Neuronal stem cell (in vitro differentiated cells): ENCODE data around the gene ATCAY.
A peak's percentile ranks its signal among the peaks of the same experiment; 100 is the strongest.

ENCODE experiments used
- DNase-seq: peaks from one replicate; pipeline ENCODE4 v3.0.0-alpha.2; 2013; ENCODE audit warnings: low spot score
- H2AFZ ChIP-seq: one replicate; pipeline ENCODE4 v1.6.1; 2013; ENCODE audit warnings: mild to moderate bottlenecking, low read length, inconsistent platforms
- H2AK5ac ChIP-seq: 2 replicates; pipeline ENCODE4 v1.6.1; 2013; ENCODE audit warnings: low read depth, mild to moderate bottlenecking, inconsistent platforms, low read length, moderate library complexity, mixed read lengths
- H2BK120ac ChIP-seq: 2 replicates; pipeline ENCODE4 v1.6.1; 2013; ENCODE audit warnings: low read depth, mild to moderate bottlenecking, inconsistent platforms, low read length, moderate library complexity, mixed read lengths
- H2BK12ac ChIP-seq: one replicate; pipeline ENCODE4 v1.6.1; 2013; ENCODE audit warnings: low read length, inconsistent platforms
- H2BK15ac ChIP-seq: 2 replicates; pipeline ENCODE4 v1.6.1; 2013; ENCODE audit warnings: mild to moderate bottlenecking, low read length, inconsistent platforms, mixed read lengths
- H2BK5ac ChIP-seq: one replicate; pipeline ENCODE4 v1.6.1; 2013; ENCODE audit warnings: inconsistent platforms, mild to moderate bottlenecking, low read length, moderate library complexity
- H3K14ac ChIP-seq: one replicate; pipeline ENCODE4 v1.6.1; 2013; ENCODE audit warnings: low read length, inconsistent platforms
- H3K18ac ChIP-seq: 2 replicates; pipeline ENCODE4 v1.6.1; 2013; ENCODE audit warnings: low read length, inconsistent platforms
- H3K23ac ChIP-seq: 2 replicates; pipeline ENCODE4 v1.6.1; 2013; ENCODE audit warnings: low read depth, mild to moderate bottlenecking, mixed read lengths, low read length, inconsistent platforms; ENCODE audit not compliant: poor library complexity
- H3K27ac ChIP-seq: replicated peaks from 3 replicates; pipeline ENCODE4 v1.5.1; 2013; ENCODE audit warnings: low read length, inconsistent platforms
- H3K27me3 ChIP-seq, 3 experiments: 2 replicates each; pipeline ENCODE4 v1.6.1; 2013; ENCODE audit warnings: low read length in 3 of 3, mild to moderate bottlenecking in 2 of 3, inconsistent platforms in 1 of 3, low read depth in 1 of 3, mixed read lengths in 1 of 3, moderate library complexity in 1 of 3; ENCODE audit not compliant: control insufficient read depth in 3 of 3, insufficient read depth in 3 of 3
- H3K36me3 ChIP-seq, 2 donors: replicated peaks in 1 of 2; 2 replicates each; pipeline ENCODE4 v1.6.1; 2013; ENCODE audit warnings: low read length in 2 of 2; ENCODE audit not compliant: control insufficient read depth in 2 of 2, insufficient read depth in 2 of 2
- H3K4ac ChIP-seq: 2 replicates; pipeline ENCODE4 v1.6.1; 2013; ENCODE audit warnings: inconsistent platforms, mild to moderate bottlenecking, low read length, moderate library complexity
- H3K4me1 ChIP-seq, 2 donors: 1 replicate in 1 of 2; 2 replicates in 1 of 2; pipeline ENCODE4 v1.6.1; 2013; ENCODE audit warnings: low read length in 2 of 2, low read depth in 1 of 2; ENCODE audit not compliant: control insufficient read depth in 2 of 2, insufficient read depth in 1 of 2
- H3K4me2 ChIP-seq: one replicate; pipeline ENCODE4 v1.6.1; 2013; ENCODE audit warnings: mild to moderate bottlenecking, low read length, inconsistent platforms; ENCODE audit not compliant: insufficient read depth, poor library complexity, severe bottlenecking
- H3K4me3 ChIP-seq, 2 donors: 2 replicates each; pipeline ENCODE4 v1.5.1; 2013; ENCODE audit warnings: low read length in 2 of 2, mild to moderate bottlenecking in 2 of 2, inconsistent platforms in 1 of 2, moderate library complexity in 1 of 2
- H3K79me1 ChIP-seq: one replicate; pipeline ENCODE4 v1.6.1; 2013; ENCODE audit warnings: low read depth, mild to moderate bottlenecking, inconsistent platforms, low read length, moderate library complexity
- H3K9ac ChIP-seq: one replicate; pipeline ENCODE4 v1.6.1; 2013; ENCODE audit warnings: mild to moderate bottlenecking, low read depth, low read length, inconsistent platforms; ENCODE audit not compliant: poor library complexity
- H3K9me3 ChIP-seq, 2 donors: replicated peaks in 1 of 2; 2 replicates each; pipeline versions ENCODE3 to v1.6.1; 2013; ENCODE audit warnings: low read length in 2 of 2, mild to moderate bottlenecking in 2 of 2, inconsistent platforms in 1 of 2, low read depth in 1 of 2, mixed read lengths in 1 of 2, moderate library complexity in 1 of 2; ENCODE audit not compliant: control insufficient read depth in 2 of 2, insufficient read depth in 1 of 2
- H4K8ac ChIP-seq: one replicate; pipeline ENCODE4 v1.6.1; 2013; ENCODE audit warnings: low read depth, mild to moderate bottlenecking, inconsistent platforms, low read length, moderate library complexity
- H4K91ac ChIP-seq: one replicate; pipeline ENCODE4 v1.6.1; 2013; ENCODE audit warnings: low read length, low read depth, mild to moderate bottlenecking, inconsistent platforms; ENCODE audit not compliant: poor library complexity
- WGBS, 2 donors: extraction: QIAGEN DNeasy Blood & Tissue Kit; methylation state at CpG; one replicate each; pipeline ENCODE4 v1.1.7; 2013; ENCODE audit warnings: missing lambda C conversion rate in 2 of 2, mixed read lengths in 1 of 2; ENCODE audit not compliant: insufficient read length in 2 of 2, insufficient replicate concordance in 1 of 2; ENCODE audit errors: extremely low coverage in 2 of 2; 5-methylcytosine and 5-hydroxymethylcytosine counted together

Gene ATCAY

DNA sequence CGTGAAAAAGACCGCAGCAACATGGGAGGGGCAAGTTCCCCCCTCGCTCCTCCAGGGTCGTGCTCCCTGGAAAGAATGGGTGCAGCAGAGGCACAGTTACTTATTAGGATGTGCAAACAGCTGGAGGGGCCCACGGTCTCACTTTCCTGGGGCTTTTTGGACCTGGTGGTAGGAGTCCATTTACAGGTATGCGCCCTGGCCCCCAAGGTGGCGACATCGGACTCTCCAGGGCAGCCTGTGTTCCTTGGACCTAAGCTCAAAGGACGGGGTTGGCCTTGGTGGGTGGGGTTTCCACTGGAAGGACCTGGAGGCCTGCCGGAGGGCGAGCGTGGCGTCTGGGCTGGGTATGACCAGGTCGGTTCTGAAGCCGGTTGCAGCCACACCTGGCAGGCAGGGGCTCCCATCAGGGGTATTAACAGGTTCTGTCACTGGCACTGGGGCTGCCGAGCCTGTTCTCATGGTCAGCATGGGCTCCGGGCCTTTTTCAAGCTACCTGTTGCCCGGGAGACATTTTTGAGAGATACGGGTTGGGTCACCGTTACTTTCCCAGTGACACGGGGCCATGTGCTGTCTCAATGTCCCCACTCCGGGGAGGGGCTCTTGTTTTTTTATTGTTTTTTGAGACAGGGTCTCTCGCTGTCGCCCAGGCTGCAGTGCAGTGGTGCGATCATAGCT is 17.5 kb upstream of the ATCAY start:
- no peak overlapping the region for H3K18ac ChIP-seq
- H3K4me1 ChIP-seq: peaks cover 0 to 8% of the 10 kb centered on the region in 2 donors
- H2AK5ac ChIP-seq: no peak overlapping the region
- peak overlapping the region; percentile 54 for H3K9ac ChIP-seq
- no peak overlapping the region for H4K8ac ChIP-seq
- DNase-seq: no peak
- H3K23ac ChIP-seq: no peak overlapping the region
- H3K4me3 ChIP-seq: no peak overlapping the region
- no peaks in the 10 kb centered on the region for H3K36me3 ChIP-seq
- H3K4me2 ChIP-seq: no peak overlapping the region
- WGBS, 2 donors: no CpG with 5 or more reads among the region's 25 CpGs
- peak overlapping the region; percentile 75 for H3K14ac ChIP-seq
- H2BK12ac ChIP-seq: no peak overlapping the region
- no peak overlapping the region for H2AFZ ChIP-seq
- no peak overlapping the region for H2BK120ac ChIP-seq
- no peak overlapping the region for H2BK15ac ChIP-seq
- H4K91ac ChIP-seq: no peak overlapping the region
- H2BK5ac ChIP-seq: no peak overlapping the region
- H3K79me1 ChIP-seq: peaks cover 3% of the 10 kb centered on the region
- H3K27ac ChIP-seq: no peak overlapping the region
- no peak overlapping the region for H3K4ac ChIP-seq
- peaks cover 0 to 12% (median 0%) of the 10 kb centered on the region in 3 experiments for H3K27me3 ChIP-seq
- H3K9me3 ChIP-seq: no peaks in the 10 kb centered on the region

DNA sequence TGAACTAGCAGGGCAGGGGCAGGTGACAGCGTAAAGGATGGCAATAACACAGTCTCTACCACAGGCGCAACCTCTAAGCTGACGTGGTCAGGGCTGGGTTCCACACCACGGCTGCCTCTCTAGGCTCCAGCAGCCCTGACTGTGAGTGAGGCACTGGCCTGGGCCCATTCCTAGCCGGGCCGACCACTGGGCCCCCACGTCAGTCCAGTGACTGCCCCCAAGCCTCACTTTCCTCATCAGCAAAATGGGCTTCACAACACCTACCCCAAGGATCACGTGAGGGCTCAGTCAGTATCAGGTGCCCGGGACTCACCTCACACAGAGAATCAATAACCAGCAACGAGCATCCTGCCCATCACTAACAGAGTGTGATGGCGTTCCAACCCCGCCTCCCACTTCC is 16.8 kb upstream of the ATCAY start:
- Histone ChIP-seq H3K14ac (no peak overlapping the region), H3K4me3 (no peak overlapping the region), H3K4ac (no peak overlapping the region), H2BK15ac (no peak overlapping the region), H3K27ac (no peak overlapping the region), H3K9me3 (no peaks in the 10 kb centered on the region), H3K36me3 (no peaks in the 10 kb centered on the region), H4K8ac (no peak overlapping the region), H2AK5ac (peak overlapping the region; percentile 58), H2BK120ac (no peak overlapping the region), H3K27me3 (peaks cover 0 to 15% (median 0%) of the 10 kb centered on the region in 3 experiments), H3K79me1 (peaks cover 3% of the 10 kb centered on the region), H3K4me1 (peaks cover 0 to 11% of the 10 kb centered on the region in 2 donors), H4K91ac (no peak overlapping the region), H3K4me2 (no peak overlapping the region), H3K23ac (peak overlapping the region; percentile 3), H2BK5ac (no peak overlapping the region), H2BK12ac (no peak overlapping the region), H3K18ac (peak overlapping the region; percentile 36), H2AFZ (no peak overlapping the region), H3K9ac (no peak overlapping the region)
- DNase-seq: no peak
- no CpG with 5 or more reads among the region's 12 CpGs for WGBS, 2 donors

DNA sequence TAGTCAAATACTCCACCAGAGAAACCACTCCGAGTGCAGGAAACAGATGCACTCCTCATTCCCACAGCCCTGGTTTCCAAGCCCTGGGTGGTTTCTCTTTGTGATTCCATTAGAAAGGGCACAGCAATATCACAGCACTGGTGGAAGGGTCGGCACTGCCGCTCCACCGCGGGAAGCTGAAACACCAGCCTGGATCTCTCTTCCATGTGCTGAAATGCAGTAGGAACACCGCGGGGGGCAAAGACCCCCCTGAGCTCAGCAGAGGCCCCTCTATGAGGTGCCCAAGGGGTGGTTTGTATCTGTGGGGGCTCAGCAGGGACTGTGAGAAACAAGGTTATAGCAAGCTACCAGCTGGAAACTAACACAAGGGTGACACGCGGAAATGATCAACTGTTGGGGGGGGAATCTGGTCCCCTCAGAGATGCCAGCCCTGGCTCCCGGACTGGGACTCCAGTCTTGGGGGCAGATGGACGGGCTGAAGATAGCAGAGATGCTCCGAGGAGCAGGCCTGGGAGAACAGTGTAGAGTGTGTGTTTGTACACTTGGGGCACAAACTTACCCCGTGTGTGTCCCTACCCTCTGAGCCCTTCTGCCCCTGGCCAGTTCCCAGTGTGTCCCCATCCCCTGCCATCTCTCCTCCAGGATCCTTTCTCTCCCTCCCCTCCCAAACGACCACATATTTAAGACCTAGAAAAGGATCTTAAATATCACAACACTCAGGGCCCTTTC is 13.4 kb upstream of the ATCAY start:
- no peak overlapping the region for H4K91ac ChIP-seq
- H3K9me3 ChIP-seq: peaks cover 8% of the 10 kb centered on the region in 2 donors
- H2BK5ac ChIP-seq: no peak overlapping the region
- H3K27me3 ChIP-seq: peaks cover 0 to 23% (median 0%) of the 10 kb centered on the region in 3 experiments
- no peak overlapping the region for H3K14ac ChIP-seq
- H2BK15ac ChIP-seq: no peak overlapping the region
- no peak overlapping the region for H3K9ac ChIP-seq
- H3K27ac ChIP-seq: no peak overlapping the region
- no peaks in the 10 kb centered on the region for H3K36me3 ChIP-seq
- H2AFZ ChIP-seq: no peak overlapping the region
- peaks cover 0 to 11% of the 10 kb centered on the region in 2 donors for H3K4me1 ChIP-seq
- H3K4me3 ChIP-seq: no peak overlapping the region
- no peak overlapping the region for H3K4me2 ChIP-seq
- whole genome bisulfite sequencing, 2 donors: no CpG with 5 or more reads among the region's 14 CpGs
- H3K18ac ChIP-seq: no peak overlapping the region
- no peak overlapping the region for H4K8ac ChIP-seq
- H2AK5ac ChIP-seq: no peak overlapping the region
- H3K23ac ChIP-seq: no peak overlapping the region
- no peak overlapping the region for H3K4ac ChIP-seq
- no peak overlapping the region for H2BK12ac ChIP-seq
- H2BK120ac ChIP-seq: no peak overlapping the region
- H3K79me1 ChIP-seq: peaks cover 3% of the 10 kb centered on the region
- no peak for DNase-seq
